ENCODE results near the gene DLG1.

DNA sequence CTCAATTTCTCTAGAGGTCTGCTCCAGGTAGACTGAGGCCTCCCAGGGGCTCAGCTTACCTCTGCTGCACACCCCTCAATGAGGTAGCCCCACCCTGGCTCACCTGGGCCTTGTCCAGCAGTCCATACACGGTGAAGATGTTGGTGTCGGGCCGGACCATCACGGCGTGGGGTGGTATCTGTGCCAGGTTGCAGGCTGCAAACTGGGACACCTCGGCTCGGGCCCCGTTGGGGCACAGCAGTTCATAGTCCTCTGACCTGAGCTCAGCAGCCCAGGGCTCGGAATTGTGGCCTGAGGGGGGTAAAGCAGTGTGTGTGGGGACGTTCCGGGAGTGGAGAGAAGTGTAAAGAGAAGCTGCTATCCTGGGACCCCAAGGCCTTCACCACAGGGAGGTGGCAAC is 292.0 kb downstream of the DLG1 start:
- TF ChIP-seq U2AF1 (optimal IDR thresholded peaks at IDR 0.05; ENCODE audit: low read depth, low read length) (no peak), BACH1 (tag; IDR thresholded peaks at IDR 0.05) (no peak), NUFIP1 (IDR thresholded peaks at IDR 0.05; ENCODE audit: partially characterized antibody) (no peak)
